WTC11 (cell line): ENCODE measurements around the gene SVEP1. TPM values are rescaled to one million over a fixed set of nuclear protein-coding genes. Genes with fewer than 3 reads are reported as not detected.

ENCODE experiments used
- ATAC-seq: fragments of 200-7000 bp; cut with Tn5 transposase; 2 replicates; pipeline ENCODE4 v1.10.0; 2021; ENCODE audit warnings: mild to moderate bottlenecking, moderate library complexity
- CTCF ChIA-PET: fragments of 300-600 bp; sonication (Branson Sonifier 250); formaldehyde crosslinking; loops from one replicate; lab custom pipeline; 2021; ENCODE audit warnings: antibody characterized with exemption; lab: Charles Lee
- POLR2A ChIA-PET: fragments of 350-600 bp; sonication (Branson Sonifier 250); formaldehyde crosslinking; loops from one replicate; lab custom pipeline; 2021; ENCODE audit warnings: antibody characterized with exemption; lab: Charles Lee
- DNase-seq: peaks from one replicate; pipeline ENCODE4 v3.0.0; 2021; ENCODE audit warnings: low spot score
- H3K27ac Mint-ChIP-seq: 2 replicates; pipeline ENCODE4 v1.8.0; 2021; ENCODE audit warnings: mixed read lengths
- H3K27me3 Mint-ChIP-seq: 2 replicates; pipeline ENCODE4 v1.8.0; 2021; ENCODE audit warnings: low read depth, mild to moderate bottlenecking, moderate library complexity, mixed read lengths
- H3K36me3 Mint-ChIP-seq: 2 replicates; pipeline ENCODE4 v1.8.0; 2021; ENCODE audit warnings: mixed read lengths
- H3K4me1 Mint-ChIP-seq: 2 replicates; pipeline ENCODE4 v1.8.0; 2022; ENCODE audit warnings: mixed read lengths
- H3K4me3 Mint-ChIP-seq: 2 replicates; pipeline ENCODE4 v1.8.0; 2021; ENCODE audit warnings: mild to moderate bottlenecking, moderate library complexity, mixed read lengths
- H3K9me3 Mint-ChIP-seq: 2 replicates; pipeline ENCODE4 v1.8.0; 2021; ENCODE audit warnings: mixed read lengths
- CREB1 ChIP-seq: sonication (generic); formaldehyde crosslinking; IDR thresholded peaks from 2 replicates; pipeline ENCODE4 v1.8.0; 2023; ENCODE audit warnings: mild to moderate bottlenecking, missing genetic modification reagents
- ELF4 ChIP-seq: sonication (generic); formaldehyde crosslinking; IDR thresholded peaks from 2 replicates; pipeline ENCODE4 v1.8.1; 2022; ENCODE audit warnings: low read depth, mild to moderate bottlenecking, moderate library complexity, missing genetic modification reagents
- KAT7 ChIP-seq: sonication (generic); formaldehyde crosslinking; IDR thresholded peaks from 2 replicates; pipeline ENCODE4 v1.8.1; 2023; ENCODE audit warnings: missing genetic modification reagents, mild to moderate bottlenecking, borderline replicate concordance
- MXD4 ChIP-seq: fragments of 250-450 bp; sonication (Bioruptor Pico); IDR thresholded peaks from 2 replicates; pipeline ENCODE4 v1.8.0; 2021; ENCODE audit warnings: mild to moderate bottlenecking, moderate library complexity, borderline replicate concordance
- OVOL2 ChIP-seq: fragments of 250-450 bp; sonication (Bioruptor Pico); IDR thresholded peaks from 2 replicates; pipeline ENCODE4 v1.9.0; 2021; ENCODE audit warnings: mild to moderate bottlenecking, borderline replicate concordance
- SMAD3 ChIP-seq: sonication (generic); formaldehyde crosslinking; IDR thresholded peaks from 2 replicates; pipeline ENCODE4 v1.8.0; 2022; ENCODE audit warnings: missing genetic modification reagents, mild to moderate bottlenecking, borderline replicate concordance
- ZNF219 ChIP-seq: sonication (generic); formaldehyde crosslinking; IDR thresholded peaks from 2 replicates; pipeline ENCODE4 v1.8.0; 2023; ENCODE audit warnings: missing genetic modification reagents, mild to moderate bottlenecking, borderline replicate concordance
- ZNF232 ChIP-seq: sonication (generic); formaldehyde crosslinking; IDR thresholded peaks from 2 replicates; pipeline ENCODE4 v1.8.0; 2022; ENCODE audit warnings: mild to moderate bottlenecking, missing genetic modification reagents
- ZNF317 ChIP-seq: sonication (generic); formaldehyde crosslinking; IDR thresholded peaks from 2 replicates; pipeline ENCODE4 v1.8.1; 2023; ENCODE audit warnings: low read depth, mild to moderate bottlenecking, moderate library complexity, missing genetic modification reagents, borderline replicate concordance
- total RNA-seq: library from RNA; stranded (reverse); gene quantifications from 3 replicates; pipeline ENCODE4 v1.2.3, GENCODE V29; 2021
- TF ChIP-seq, protein P1 (sequence below): sonication (generic); formaldehyde crosslinking; IDR thresholded peaks from 2 replicates; pipeline ENCODE4 v1.8.1; 2022; ENCODE audit warnings: low read depth, missing genetic modification reagents, borderline replicate concordance
- TF ChIP-seq, protein P2 (sequence below): sonication (generic); formaldehyde crosslinking; IDR thresholded peaks from 2 replicates; pipeline ENCODE4 v1.8.1; 2023; ENCODE audit warnings: mild to moderate bottlenecking, missing genetic modification reagents
- TF ChIP-seq, protein P3 (sequence below): sonication (generic); formaldehyde crosslinking; IDR thresholded peaks from 2 replicates; pipeline ENCODE4 v1.8.1; 2022; ENCODE audit warnings: low read depth, mild to moderate bottlenecking, moderate library complexity, missing genetic modification reagents, borderline replicate concordance
- TF ChIP-seq, protein P4 (sequence below): fragments of 200-600 bp; IDR thresholded peaks from 2 replicates; pipeline ENCODE4 v1.8.0; 2022; ENCODE audit warnings: antibody characterized with exemption
- TF ChIP-seq, protein P5 (sequence below): sonication (generic); formaldehyde crosslinking; conservative IDR thresholded peaks from 2 replicates; pipeline ENCODE4 v1.8.1; 2023; ENCODE audit warnings: mild to moderate bottlenecking, low read depth, missing genetic modification reagents, moderate library complexity
- TF ChIP-seq, protein P6 (sequence below): fragments of 250-450 bp; sonication (Bioruptor Pico); IDR thresholded peaks from 2 replicates; pipeline ENCODE4 v1.8.0; 2021; ENCODE audit warnings: mild to moderate bottlenecking
- TF ChIP-seq, protein P7 (sequence below): sonication (generic); formaldehyde crosslinking; IDR thresholded peaks from 2 replicates; pipeline ENCODE4 v1.8.0; 2023; ENCODE audit warnings: mild to moderate bottlenecking, missing genetic modification reagents

Gene SVEP1
- total RNA-seq, 1 experiment from 2014 or later: 0.74 TPM

DNA sequence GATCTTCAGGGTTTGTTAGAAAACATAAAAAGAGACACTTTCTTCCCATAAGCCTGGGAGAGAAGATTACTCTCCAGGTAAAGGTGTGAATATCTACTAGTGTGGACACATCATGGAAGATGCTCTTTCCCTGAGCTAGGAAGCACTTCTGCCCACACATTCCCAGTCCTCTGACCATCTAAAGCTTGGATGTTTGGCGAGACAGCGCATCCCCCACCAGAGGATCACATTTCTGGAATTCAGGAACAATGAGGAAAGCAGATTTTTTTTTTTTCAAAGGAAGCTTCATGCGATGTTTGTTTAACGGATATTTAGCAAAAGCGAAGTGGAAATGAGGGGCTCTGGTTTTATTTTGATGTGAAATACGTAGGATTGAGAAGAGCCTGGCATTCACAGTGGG lies 6.2 kb downstream of the SVEP1 start:
- no peak for ATAC-seq
- Mint-ChIP-seq H3K27me3 (peaks cover 13% of the 10 kb centered on the region), H3K36me3 (no peaks in the 10 kb centered on the region)
- TF ChIP-seq, protein P1, sequence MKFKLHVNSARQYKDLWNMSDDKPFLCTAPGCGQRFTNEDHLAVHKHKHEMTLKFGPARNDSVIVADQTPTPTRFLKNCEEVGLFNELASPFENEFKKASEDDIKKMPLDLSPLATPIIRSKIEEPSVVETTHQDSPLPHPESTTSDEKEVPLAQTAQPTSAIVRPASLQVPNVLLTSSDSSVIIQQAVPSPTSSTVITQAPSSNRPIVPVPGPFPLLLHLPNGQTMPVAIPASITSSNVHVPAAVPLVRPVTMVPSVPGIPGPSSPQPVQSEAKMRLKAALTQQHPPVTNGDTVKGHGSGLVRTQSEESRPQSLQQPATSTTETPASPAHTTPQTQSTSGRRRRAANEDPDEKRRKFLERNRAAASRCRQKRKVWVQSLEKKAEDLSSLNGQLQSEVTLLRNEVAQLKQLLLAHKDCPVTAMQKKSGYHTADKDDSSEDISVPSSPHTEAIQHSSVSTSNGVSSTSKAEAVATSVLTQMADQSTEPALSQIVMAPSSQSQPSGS (CRISPR knock-in tag): no peak
- TF ChIP-seq, protein P2, sequence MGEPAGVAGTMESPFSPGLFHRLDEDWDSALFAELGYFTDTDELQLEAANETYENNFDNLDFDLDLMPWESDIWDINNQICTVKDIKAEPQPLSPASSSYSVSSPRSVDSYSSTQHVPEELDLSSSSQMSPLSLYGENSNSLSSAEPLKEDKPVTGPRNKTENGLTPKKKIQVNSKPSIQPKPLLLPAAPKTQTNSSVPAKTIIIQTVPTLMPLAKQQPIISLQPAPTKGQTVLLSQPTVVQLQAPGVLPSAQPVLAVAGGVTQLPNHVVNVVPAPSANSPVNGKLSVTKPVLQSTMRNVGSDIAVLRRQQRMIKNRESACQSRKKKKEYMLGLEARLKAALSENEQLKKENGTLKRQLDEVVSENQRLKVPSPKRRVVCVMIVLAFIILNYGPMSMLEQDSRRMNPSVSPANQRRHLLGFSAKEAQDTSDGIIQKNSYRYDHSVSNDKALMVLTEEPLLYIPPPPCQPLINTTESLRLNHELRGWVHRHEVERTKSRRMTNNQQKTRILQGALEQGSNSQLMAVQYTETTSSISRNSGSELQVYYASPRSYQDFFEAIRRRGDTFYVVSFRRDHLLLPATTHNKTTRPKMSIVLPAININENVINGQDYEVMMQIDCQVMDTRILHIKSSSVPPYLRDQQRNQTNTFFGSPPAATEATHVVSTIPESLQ (CRISPR knock-in tag): no peak
- TF ChIP-seq, protein P3, sequence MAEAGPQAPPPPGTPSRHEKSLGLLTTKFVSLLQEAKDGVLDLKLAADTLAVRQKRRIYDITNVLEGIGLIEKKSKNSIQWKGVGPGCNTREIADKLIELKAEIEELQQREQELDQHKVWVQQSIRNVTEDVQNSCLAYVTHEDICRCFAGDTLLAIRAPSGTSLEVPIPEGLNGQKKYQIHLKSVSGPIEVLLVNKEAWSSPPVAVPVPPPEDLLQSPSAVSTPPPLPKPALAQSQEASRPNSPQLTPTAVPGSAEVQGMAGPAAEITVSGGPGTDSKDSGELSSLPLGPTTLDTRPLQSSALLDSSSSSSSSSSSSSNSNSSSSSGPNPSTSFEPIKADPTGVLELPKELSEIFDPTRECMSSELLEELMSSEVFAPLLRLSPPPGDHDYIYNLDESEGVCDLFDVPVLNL (CRISPR knock-in tag): no peak
- TF ChIP-seq CREB1 (CRISPR knock-in tag): no peak
- TF ChIP-seq, all 79 proteins: peak for 0
- ChIA-PET CTCF (no interaction called here), POLR2A (no interaction called here)
- H3K4me1 Mint-ChIP-seq: peaks cover 6% of the 10 kb centered on the region
- DNase-seq: no peak
- H3K4me3 Mint-ChIP-seq: no peak overlapping the region
- H3K27ac Mint-ChIP-seq: no peak overlapping the region
- H3K9me3 Mint-ChIP-seq: no peaks in the 10 kb centered on the region

DNA sequence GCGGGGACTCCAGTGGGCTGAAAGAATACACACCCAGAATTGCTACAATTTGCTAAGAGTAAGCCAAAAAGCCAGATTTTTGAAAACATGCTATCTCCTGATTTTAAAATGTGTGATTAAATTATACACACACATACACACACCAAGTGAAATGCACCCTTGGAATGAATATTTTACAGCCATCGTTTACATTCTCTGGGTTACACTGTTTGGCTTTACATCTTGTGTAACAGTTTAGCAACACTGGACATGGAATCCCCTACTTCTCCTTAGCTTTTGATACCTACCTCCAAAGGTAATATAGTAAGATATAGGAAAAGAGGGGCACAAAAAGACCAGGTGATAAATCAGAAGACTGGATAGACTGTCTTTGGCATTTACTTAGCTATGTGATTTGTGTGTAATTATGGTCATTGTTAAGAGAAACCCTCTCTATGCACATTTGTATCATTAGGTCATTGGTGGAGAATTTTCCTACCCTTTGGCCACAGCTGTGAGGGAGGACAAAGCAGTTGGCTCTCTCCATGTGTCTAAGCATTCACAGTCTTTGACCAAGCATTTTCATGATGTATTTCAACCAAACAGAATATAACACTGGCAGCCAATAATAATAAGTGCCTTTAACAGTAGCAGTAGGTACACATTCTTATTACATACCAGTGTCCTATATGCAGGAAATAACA lies 7.6 kb downstream of the SVEP1 start:
- Mint-ChIP-seq H3K9me3 (no peaks in the 10 kb centered on the region), H3K4me3 (no peak overlapping the region), H3K27ac (no peak overlapping the region), H3K27me3 (no peaks in the 10 kb centered on the region; the same call in 1 of the 2 replicates), H3K4me1 (peaks cover 6% of the 10 kb centered on the region), H3K36me3 (no peaks in the 10 kb centered on the region)
- ChIA-PET CTCF (no interaction called here), POLR2A (interaction anchor here (0.7 kb wide), 1 partner anchor 18 kb away, joined by 4 read pairs; no protein-coding TSS in a partner anchor)
- DNase-seq (no peak), ATAC-seq (no peak)
- TF ChIP-seq SMAD3 (CRISPR knock-in tag) (no peak), OVOL2 (CRISPR knock-in tag) (no peak), ZNF317 (no peak), KAT7 (no peak), ZNF219 (CRISPR knock-in tag) (no peak), MXD4 (CRISPR knock-in tag) (no peak), ELF4 (CRISPR knock-in tag) (no peak), ZNF232 (CRISPR knock-in tag) (no peak)
- TF ChIP-seq, protein P4, sequence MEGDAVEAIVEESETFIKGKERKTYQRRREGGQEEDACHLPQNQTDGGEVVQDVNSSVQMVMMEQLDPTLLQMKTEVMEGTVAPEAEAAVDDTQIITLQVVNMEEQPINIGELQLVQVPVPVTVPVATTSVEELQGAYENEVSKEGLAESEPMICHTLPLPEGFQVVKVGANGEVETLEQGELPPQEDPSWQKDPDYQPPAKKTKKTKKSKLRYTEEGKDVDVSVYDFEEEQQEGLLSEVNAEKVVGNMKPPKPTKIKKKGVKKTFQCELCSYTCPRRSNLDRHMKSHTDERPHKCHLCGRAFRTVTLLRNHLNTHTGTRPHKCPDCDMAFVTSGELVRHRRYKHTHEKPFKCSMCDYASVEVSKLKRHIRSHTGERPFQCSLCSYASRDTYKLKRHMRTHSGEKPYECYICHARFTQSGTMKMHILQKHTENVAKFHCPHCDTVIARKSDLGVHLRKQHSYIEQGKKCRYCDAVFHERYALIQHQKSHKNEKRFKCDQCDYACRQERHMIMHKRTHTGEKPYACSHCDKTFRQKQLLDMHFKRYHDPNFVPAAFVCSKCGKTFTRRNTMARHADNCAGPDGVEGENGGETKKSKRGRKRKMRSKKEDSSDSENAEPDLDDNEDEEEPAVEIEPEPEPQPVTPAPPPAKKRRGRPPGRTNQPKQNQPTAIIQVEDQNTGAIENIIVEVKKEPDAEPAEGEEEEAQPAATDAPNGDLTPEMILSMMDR: no peak
- TF ChIP-seq, protein P5, sequence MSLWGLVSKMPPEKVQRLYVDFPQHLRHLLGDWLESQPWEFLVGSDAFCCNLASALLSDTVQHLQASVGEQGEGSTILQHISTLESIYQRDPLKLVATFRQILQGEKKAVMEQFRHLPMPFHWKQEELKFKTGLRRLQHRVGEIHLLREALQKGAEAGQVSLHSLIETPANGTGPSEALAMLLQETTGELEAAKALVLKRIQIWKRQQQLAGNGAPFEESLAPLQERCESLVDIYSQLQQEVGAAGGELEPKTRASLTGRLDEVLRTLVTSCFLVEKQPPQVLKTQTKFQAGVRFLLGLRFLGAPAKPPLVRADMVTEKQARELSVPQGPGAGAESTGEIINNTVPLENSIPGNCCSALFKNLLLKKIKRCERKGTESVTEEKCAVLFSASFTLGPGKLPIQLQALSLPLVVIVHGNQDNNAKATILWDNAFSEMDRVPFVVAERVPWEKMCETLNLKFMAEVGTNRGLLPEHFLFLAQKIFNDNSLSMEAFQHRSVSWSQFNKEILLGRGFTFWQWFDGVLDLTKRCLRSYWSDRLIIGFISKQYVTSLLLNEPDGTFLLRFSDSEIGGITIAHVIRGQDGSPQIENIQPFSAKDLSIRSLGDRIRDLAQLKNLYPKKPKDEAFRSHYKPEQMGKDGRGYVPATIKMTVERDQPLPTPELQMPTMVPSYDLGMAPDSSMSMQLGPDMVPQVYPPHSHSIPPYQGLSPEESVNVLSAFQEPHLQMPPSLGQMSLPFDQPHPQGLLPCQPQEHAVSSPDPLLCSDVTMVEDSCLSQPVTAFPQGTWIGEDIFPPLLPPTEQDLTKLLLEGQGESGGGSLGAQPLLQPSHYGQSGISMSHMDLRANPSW (CRISPR knock-in tag): no peak
- TF ChIP-seq, protein P6, sequence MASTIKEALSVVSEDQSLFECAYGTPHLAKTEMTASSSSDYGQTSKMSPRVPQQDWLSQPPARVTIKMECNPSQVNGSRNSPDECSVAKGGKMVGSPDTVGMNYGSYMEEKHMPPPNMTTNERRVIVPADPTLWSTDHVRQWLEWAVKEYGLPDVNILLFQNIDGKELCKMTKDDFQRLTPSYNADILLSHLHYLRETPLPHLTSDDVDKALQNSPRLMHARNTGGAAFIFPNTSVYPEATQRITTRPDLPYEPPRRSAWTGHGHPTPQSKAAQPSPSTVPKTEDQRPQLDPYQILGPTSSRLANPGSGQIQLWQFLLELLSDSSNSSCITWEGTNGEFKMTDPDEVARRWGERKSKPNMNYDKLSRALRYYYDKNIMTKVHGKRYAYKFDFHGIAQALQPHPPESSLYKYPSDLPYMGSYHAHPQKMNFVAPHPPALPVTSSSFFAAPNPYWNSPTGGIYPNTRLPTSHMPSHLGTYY (CRISPR knock-in tag): no peak
- TF ChIP-seq, protein P7, sequence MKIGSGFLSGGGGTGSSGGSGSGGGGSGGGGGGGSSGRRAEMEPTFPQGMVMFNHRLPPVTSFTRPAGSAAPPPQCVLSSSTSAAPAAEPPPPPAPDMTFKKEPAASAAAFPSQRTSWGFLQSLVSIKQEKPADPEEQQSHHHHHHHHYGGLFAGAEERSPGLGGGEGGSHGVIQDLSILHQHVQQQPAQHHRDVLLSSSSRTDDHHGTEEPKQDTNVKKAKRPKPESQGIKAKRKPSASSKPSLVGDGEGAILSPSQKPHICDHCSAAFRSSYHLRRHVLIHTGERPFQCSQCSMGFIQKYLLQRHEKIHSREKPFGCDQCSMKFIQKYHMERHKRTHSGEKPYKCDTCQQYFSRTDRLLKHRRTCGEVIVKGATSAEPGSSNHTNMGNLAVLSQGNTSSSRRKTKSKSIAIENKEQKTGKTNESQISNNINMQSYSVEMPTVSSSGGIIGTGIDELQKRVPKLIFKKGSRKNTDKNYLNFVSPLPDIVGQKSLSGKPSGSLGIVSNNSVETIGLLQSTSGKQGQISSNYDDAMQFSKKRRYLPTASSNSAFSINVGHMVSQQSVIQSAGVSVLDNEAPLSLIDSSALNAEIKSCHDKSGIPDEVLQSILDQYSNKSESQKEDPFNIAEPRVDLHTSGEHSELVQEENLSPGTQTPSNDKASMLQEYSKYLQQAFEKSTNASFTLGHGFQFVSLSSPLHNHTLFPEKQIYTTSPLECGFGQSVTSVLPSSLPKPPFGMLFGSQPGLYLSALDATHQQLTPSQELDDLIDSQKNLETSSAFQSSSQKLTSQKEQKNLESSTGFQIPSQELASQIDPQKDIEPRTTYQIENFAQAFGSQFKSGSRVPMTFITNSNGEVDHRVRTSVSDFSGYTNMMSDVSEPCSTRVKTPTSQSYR (CRISPR knock-in tag): no peak
